H9 (cell line): Measurements from ENCODE around the gene CNOT4. TPM values are rescaled to one million over a fixed set of nuclear protein-coding genes. Genes with fewer than 3 reads are reported as not detected.

ENCODE experiments used
- DNase-seq: peaks from one replicate; pipeline ENCODE4 v3.0.0-alpha.2; 2017
- H2AFZ ChIP-seq: one replicate; pipeline ENCODE4 v1.6.1; 2013; ENCODE audit warnings: mild to moderate bottlenecking, low read length, control low read depth, moderate library complexity
- H2AK5ac ChIP-seq: 2 replicates; pipeline ENCODE4 v1.6.1; 2013; ENCODE audit warnings: low read length, control low read depth, mixed read lengths; ENCODE audit not compliant: insufficient read length
- H2BK120ac ChIP-seq: one replicate; pipeline ENCODE4 v1.6.1; 2013; ENCODE audit warnings: low read depth, mild to moderate bottlenecking, low read length, control low read depth, inconsistent platforms; ENCODE audit not compliant: poor library complexity, severe bottlenecking
- H2BK12ac ChIP-seq: 2 replicates; pipeline ENCODE4 v1.6.1; 2013; ENCODE audit warnings: low read length, control low read depth, mixed read lengths, low read depth; ENCODE audit not compliant: insufficient read length
- H2BK15ac ChIP-seq: 2 replicates; pipeline ENCODE4 v1.6.1; 2013; ENCODE audit warnings: low read depth, low read length, control low read depth
- H2BK20ac ChIP-seq: one replicate; pipeline ENCODE4 v1.6.1; 2013; ENCODE audit warnings: low read depth, mild to moderate bottlenecking, low read length, control low read depth, inconsistent platforms; ENCODE audit not compliant: poor library complexity, severe bottlenecking
- H2BK5ac ChIP-seq: 2 replicates; pipeline ENCODE4 v1.6.1; 2013; ENCODE audit warnings: low read length, control low read depth, mixed read lengths; ENCODE audit not compliant: insufficient read length
- H3K14ac ChIP-seq: 2 replicates; pipeline ENCODE4 v1.6.1; 2013; ENCODE audit warnings: low read length, control low read depth; ENCODE audit not compliant: insufficient read depth
- H3K18ac ChIP-seq: 2 replicates; pipeline ENCODE4 v1.6.1; 2013; ENCODE audit warnings: low read depth, mild to moderate bottlenecking, mixed read lengths, low read length, control low read depth; ENCODE audit not compliant: insufficient read length
- H3K23ac ChIP-seq: 2 replicates; pipeline ENCODE4 v1.6.1; 2013; ENCODE audit warnings: low read length, control low read depth, mixed read lengths, low read depth; ENCODE audit not compliant: insufficient read length
- H3K23me2 ChIP-seq: 2 replicates; pipeline ENCODE4 v1.6.1; 2013; ENCODE audit warnings: low read depth, mild to moderate bottlenecking, mixed read lengths, low read length, control low read depth; ENCODE audit not compliant: insufficient read length, poor library complexity, severe bottlenecking
- H3K27ac ChIP-seq: 2 replicates; pipeline ENCODE4 v1.5.1; 2013; ENCODE audit warnings: low read length, control low read depth, mixed read lengths, low read depth; ENCODE audit not compliant: insufficient read length
- H3K27me3 ChIP-seq: 2 replicates; pipeline ENCODE4 v1.6.1; 2013; ENCODE audit warnings: low read length, control low read depth, inconsistent platforms; ENCODE audit not compliant: insufficient read depth
- H3K4ac ChIP-seq: 2 replicates; pipeline ENCODE4 v1.6.1; 2013; ENCODE audit warnings: low read depth, mild to moderate bottlenecking, control low read depth, inconsistent platforms, low read length, moderate library complexity
- H3K4me1 ChIP-seq: 2 replicates; pipeline ENCODE4 v1.6.1; 2013; ENCODE audit warnings: low read length, control low read depth, inconsistent platforms; ENCODE audit not compliant: insufficient read depth
- H3K4me2 ChIP-seq: 2 replicates; pipeline ENCODE4 v1.6.1; 2013; ENCODE audit warnings: low read length, control low read depth, mixed read lengths; ENCODE audit not compliant: insufficient read length, insufficient read depth
- H3K56ac ChIP-seq: 2 replicates; pipeline ENCODE4 v1.6.1; 2013; ENCODE audit warnings: low read depth, mild to moderate bottlenecking, mixed read lengths, low read length, control low read depth; ENCODE audit not compliant: insufficient read length
- H3K79me1 ChIP-seq: 2 replicates; pipeline ENCODE4 v1.6.1; 2013; ENCODE audit warnings: low read depth, mild to moderate bottlenecking, moderate library complexity, low read length, control low read depth, inconsistent platforms; ENCODE audit not compliant: insufficient read depth, poor library complexity, severe bottlenecking
- H3K79me2 ChIP-seq: 2 replicates; pipeline ENCODE4 v1.6.1; 2013; ENCODE audit warnings: low read length, control low read depth, inconsistent platforms; ENCODE audit not compliant: insufficient read depth
- H3K9ac ChIP-seq: 2 replicates; pipeline ENCODE4 v1.6.1; 2013; ENCODE audit warnings: low read length, control low read depth, mixed read lengths; ENCODE audit not compliant: insufficient read length; ENCODE audit errors: extremely low read depth
- H3K9me3 ChIP-seq: one replicate; pipeline ENCODE4 v1.6.1; 2013; ENCODE audit warnings: low read depth, low read length, inconsistent platforms; ENCODE audit not compliant: control insufficient read depth
- H3T11ph ChIP-seq: one replicate; pipeline ENCODE4 v1.6.1; 2013; ENCODE audit warnings: mild to moderate bottlenecking, low read length, control low read depth, inconsistent platforms
- H4K20me1 ChIP-seq: one replicate; pipeline ENCODE4 v1.6.1; 2013; ENCODE audit not compliant: control insufficient read depth, insufficient read length, insufficient read depth
- H4K5ac ChIP-seq: 2 replicates; pipeline ENCODE4 v1.6.1; 2013; ENCODE audit warnings: low read depth, mild to moderate bottlenecking, mixed read lengths, low read length, control low read depth; ENCODE audit not compliant: insufficient read length
- H4K8ac ChIP-seq: replicated peaks from 2 replicates; pipeline ENCODE4 v1.6.1; 2013; ENCODE audit warnings: low read length, control low read depth, mixed read lengths, low read depth; ENCODE audit not compliant: insufficient read length
- H4K91ac ChIP-seq: 2 replicates; pipeline ENCODE4 v1.6.1; 2013; ENCODE audit warnings: low read depth, mild to moderate bottlenecking, moderate library complexity, mixed read lengths, low read length, control low read depth; ENCODE audit not compliant: insufficient read length
- H3K27ac Mint-ChIP-seq, 3 experiments: 2 replicates in 2 of 3; 3 replicates in 1 of 3; pipeline ENCODE4 v1.8.0; 2020 to 2021; ENCODE audit warnings: mixed read lengths in 3 of 3, mild to moderate bottlenecking in 1 of 3, moderate library complexity in 1 of 3
- H3K27me3 Mint-ChIP-seq: 2 replicates; pipeline ENCODE4 v1.8.0; 2021; ENCODE audit warnings: low read depth, mild to moderate bottlenecking, moderate library complexity, mixed read lengths
- H3K36me3 Mint-ChIP-seq, 3 experiments: 2 replicates in 2 of 3; 3 replicates in 1 of 3; pipeline ENCODE4 v1.8.0; 2020 to 2021; ENCODE audit warnings: low read depth in 3 of 3, mixed read lengths in 3 of 3; ENCODE audit not compliant: insufficient read depth in 1 of 3
- H3K4me1 Mint-ChIP-seq, 2 experiments: 2 replicates each; pipeline ENCODE4 v1.8.0; 2020; ENCODE audit warnings: mixed read lengths in 2 of 2
- H3K4me3 Mint-ChIP-seq, 2 experiments: 2 replicates in 1 of 2; 3 replicates in 1 of 2; pipeline ENCODE4 v1.8.0; 2020 to 2021; ENCODE audit warnings: mild to moderate bottlenecking in 2 of 2, mixed read lengths in 2 of 2, moderate library complexity in 1 of 2
- H3K9me3 Mint-ChIP-seq, 2 experiments: 2 replicates in 1 of 2; 3 replicates in 1 of 2; pipeline ENCODE4 v1.8.0; 2020; ENCODE audit warnings: mild to moderate bottlenecking in 2 of 2, mixed read lengths in 2 of 2, moderate library complexity in 1 of 2
- CTCF ChIP-seq: fragments of 200-600 bp; sonication (generic); conservative IDR thresholded peaks from 3 replicates; pipeline ENCODE4 v1.8.0; 2021; ENCODE audit warnings: antibody characterized with exemption, mild to moderate bottlenecking
- WGBS: extraction: QIAGEN DNeasy Blood & Tissue Kit; methylation state at CpG from one replicate; pipeline ENCODE4 v1.1.7; 2013; ENCODE audit warnings: missing lambda C conversion rate, low lambda C conversion rate, mixed read lengths; ENCODE audit not compliant: insufficient read length; ENCODE audit errors: extremely low coverage; 5-methylcytosine and 5-hydroxymethylcytosine counted together
- total RNA-seq: library from RNA; stranded (reverse); gene quantifications from 2 replicates; pipeline ENCODE4 v1.2.1, GENCODE V29; 2021

CNOT4 gene
- total RNA-seq, 1 experiment from 2014 or later: 27.4 TPM

GRCh38 chr7:135522509-135522908, 12.6 kb upstream of the CNOT4 start:
- no peak overlapping the region for H2BK15ac ChIP-seq
- peaks cover 0 to 3% of the 10 kb centered on the region in 2 experiments; a peak in 1 of 4 replicates for H3K4me1 Mint-ChIP-seq
- H4K5ac ChIP-seq: no peak overlapping the region
- H3K9me3 ChIP-seq: no peaks in the 10 kb centered on the region
- DNase-seq: no peak
- no peaks in the 10 kb centered on the region for H4K20me1 ChIP-seq
- no peak overlapping the region for H3K9ac ChIP-seq
- no peak overlapping the region for H3K27ac Mint-ChIP-seq
- no peak overlapping the region for H2BK12ac ChIP-seq
- no peak overlapping the region for H3K27ac ChIP-seq
- no peak overlapping the region for H3K23ac ChIP-seq
- no peaks in the 10 kb centered on the region for H3K23me2 ChIP-seq
- no peak overlapping the region for H2BK20ac ChIP-seq
- no peaks in the 10 kb centered on the region for H3K79me2 ChIP-seq
- H3K56ac ChIP-seq: no peak overlapping the region
- no peak overlapping the region for H4K8ac ChIP-seq
- no peaks in the 10 kb centered on the region for H3K27me3 Mint-ChIP-seq
- no peak overlapping the region for H2AFZ ChIP-seq
- no peaks in the 10 kb centered on the region; a peak in 3 of 5 replicates for H3K9me3 Mint-ChIP-seq
- H3K18ac ChIP-seq: no peak overlapping the region
- H3K4me1 ChIP-seq: no peaks in the 10 kb centered on the region
- no peaks in the 10 kb centered on the region for H3K36me3 Mint-ChIP-seq
- no peak overlapping the region for H3K14ac ChIP-seq
- no peak overlapping the region for H2AK5ac ChIP-seq
- no CpG with 5 or more reads among the region's 6 CpGs for WGBS
- H2BK120ac ChIP-seq: no peak overlapping the region
- no peak overlapping the region for H3T11ph ChIP-seq
- H2BK5ac ChIP-seq: no peak overlapping the region
- H3K4ac ChIP-seq: no peak overlapping the region
- no peaks in the 10 kb centered on the region for H3K79me1 ChIP-seq
- TF ChIP-seq CTCF: no peak
- H3K4me2 ChIP-seq: no peak overlapping the region
- no peak overlapping the region for H4K91ac ChIP-seq
- no peak overlapping the region for H3K4me3 Mint-ChIP-seq
- no peaks in the 10 kb centered on the region for H3K27me3 ChIP-seq
